Activated CD4-positive, alpha-beta T cell treated with anti-CD3 and anti-CD28 coated beads, Interleukin-2, amount 10 ng/mL, durations not matched to agents 24 days and 14 days (primary cell): Measurements from ENCODE around the gene ATG7. TPM values are rescaled to one million over a fixed set of nuclear protein-coding genes. Genes with fewer than 3 reads are reported as not detected.
A peak's percentile ranks its signal among the peaks of the same experiment; 100 is the strongest.
"Not testable (repeated sequence)": the region's sequence is repeated elsewhere in the genome, so short reads cannot be mapped to it uniquely, and the experiment has no call there.

Experiments used
- DNase-seq: peaks from one replicate; pipeline ENCODE4 v3.0.0; 2022
- H3K27ac Mint-ChIP-seq: one replicate; pipeline ENCODE4 v1.8.0; 2022; ENCODE audit warnings: mild to moderate bottlenecking, mixed read lengths
- H3K27me3 Mint-ChIP-seq: one replicate; pipeline ENCODE4 v1.8.0; 2022; ENCODE audit warnings: mixed read lengths
- H3K36me3 Mint-ChIP-seq: one replicate; pipeline ENCODE4 v1.8.0; 2022; ENCODE audit warnings: low read depth, mild to moderate bottlenecking, mixed read lengths
- H3K4me1 Mint-ChIP-seq: one replicate; pipeline ENCODE4 v1.8.0; 2021; ENCODE audit warnings: mixed read lengths
- H3K4me3 Mint-ChIP-seq: one replicate; pipeline ENCODE4 v1.8.0; 2022; ENCODE audit warnings: mild to moderate bottlenecking, moderate library complexity, mixed read lengths
- H3K9me3 Mint-ChIP-seq: one replicate; pipeline ENCODE4 v1.8.0; 2021; ENCODE audit warnings: mixed read lengths
- intact Hi-C: fragments of 100-400 bp; cut with micrococcal nuclease; formaldehyde crosslinking; loops from one replicate; pipeline ENCODE4 v1.15.1; 2023
- total RNA-seq: library from RNA; stranded (reverse); gene quantifications from 2 replicates; pipeline ENCODE4 v1.2.3, GENCODE V29; 2022

Gene ATG7
- total RNA-seq, 1 donor from 2014 or later: 41.4 TPM

- intact Hi-C loops: no loop called here
- Mint-ChIP-seq H3K27ac (no peak overlapping the region), H3K4me1 (peaks cover 2% of the 10 kb centered on the region), H3K36me3 (peaks cover 37% of the 10 kb centered on the region), H3K4me3 (no peak overlapping the region), H3K9me3 (no peaks in the 10 kb centered on the region), H3K27me3 (no peaks in the 10 kb centered on the region)
- no peak for DNase-seq
These were observed 51.6 kb downstream of the ATG7 start for GRCh38 chr3:11323813-11324212.

DNA sequence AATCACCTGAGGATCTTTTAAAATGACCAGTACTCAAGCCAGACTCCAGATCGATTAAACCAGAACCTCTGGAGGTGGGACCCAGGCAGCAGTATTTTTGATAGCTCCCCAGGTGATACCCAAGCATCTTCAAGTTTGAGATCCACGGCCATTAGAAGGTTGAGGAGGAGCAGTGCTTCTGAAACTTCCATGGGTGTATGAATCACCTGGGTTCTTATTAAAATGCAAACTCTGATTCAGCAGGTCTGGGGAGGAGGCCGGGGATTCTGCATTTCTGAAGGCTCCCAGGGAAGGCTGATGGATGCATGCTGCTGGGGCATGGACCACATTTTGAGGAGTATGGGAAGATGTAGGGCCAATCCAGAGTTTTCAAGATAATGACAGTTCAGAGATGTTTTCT, 55.4 kb downstream of the ATG7 start:
- Mint-ChIP-seq H3K27me3 (no peaks in the 10 kb centered on the region), H3K36me3 (peaks cover 27% of the 10 kb centered on the region), H3K9me3 (no peaks in the 10 kb centered on the region), H3K27ac (no peak overlapping the region), H3K4me3 (no peak overlapping the region), H3K4me1 (peaks cover 7% of the 10 kb centered on the region)
- intact Hi-C loops: no loop called here
- DNase-seq: no peak

DNA sequence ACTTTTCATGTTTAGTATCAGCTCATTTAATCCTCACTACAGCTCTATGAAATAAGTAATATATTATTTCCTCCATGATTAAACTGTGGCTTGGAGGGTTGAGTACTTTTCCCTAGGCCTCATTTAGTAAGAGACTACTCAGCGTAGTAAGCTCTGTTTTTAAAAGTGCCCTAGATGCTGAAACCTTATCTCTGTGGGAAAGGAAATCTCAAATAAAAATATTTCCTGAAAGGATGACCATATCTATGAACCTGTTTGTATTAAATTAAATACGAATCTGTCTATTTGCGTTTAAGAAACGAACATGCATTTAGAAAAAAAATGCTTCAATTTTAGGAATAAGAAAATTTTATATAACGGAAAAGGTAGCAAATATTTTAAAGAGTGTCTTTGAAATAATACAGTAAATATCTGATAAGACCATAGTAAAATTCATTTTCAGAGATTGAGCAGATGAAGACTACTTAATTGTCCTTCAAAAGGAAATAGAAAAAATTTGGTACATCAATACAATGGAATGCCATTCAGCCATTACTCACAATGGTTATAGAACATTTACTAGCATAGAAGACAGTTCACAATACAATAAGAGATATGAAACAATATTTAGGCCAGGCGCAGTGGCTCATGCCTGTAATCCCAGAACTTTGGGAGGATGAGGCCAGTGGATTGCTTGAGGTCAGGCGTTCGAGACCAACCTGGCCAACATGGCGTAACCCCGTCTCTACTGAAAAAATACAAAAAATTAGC, 56.2 kb downstream of the ATG7 start:
- Mint-ChIP-seq H3K4me1 (peaks cover 7% of the 10 kb centered on the region), H3K27me3 (no peaks in the 10 kb centered on the region), H3K9me3 (no peaks in the 10 kb centered on the region), H3K36me3 (peaks cover 26% of the 10 kb centered on the region), H3K4me3 (no peak overlapping the region), H3K27ac (no peak overlapping the region)
- intact Hi-C loops: no loop called here
- DNase-seq: no peak

- no peak overlapping the region for H3K4me3 Mint-ChIP-seq
- H3K27ac Mint-ChIP-seq: no peak overlapping the region
- no peaks in the 10 kb centered on the region for H3K27me3 Mint-ChIP-seq
- no peak for DNase-seq
- peaks cover 7% of the 10 kb centered on the region for H3K4me1 Mint-ChIP-seq
- H3K9me3 Mint-ChIP-seq: no peaks in the 10 kb centered on the region
- H3K36me3 Mint-ChIP-seq: peaks cover 26% of the 10 kb centered on the region
- intact Hi-C loops: no loop called here
These were observed 57.6 kb downstream of the ATG7 start for GRCh38 chr3:11329777-11330176.

GRCh38 chr3:11331101-11331500, 58.9 kb downstream of the ATG7 start:
- Mint-ChIP-seq H3K9me3 (no peaks in the 10 kb centered on the region), H3K36me3 (peaks cover 18% of the 10 kb centered on the region), H3K27me3 (no peaks in the 10 kb centered on the region), H3K27ac (no peak overlapping the region), H3K4me3 (no peak overlapping the region), H3K4me1 (peaks cover 7% of the 10 kb centered on the region)
- intact Hi-C loops: no loop called here
- no peak for DNase-seq

GRCh38 chr3:11335056-11335608, 62.9 kb downstream of the ATG7 start:
- peaks cover 5% of the 10 kb centered on the region for H3K4me1 Mint-ChIP-seq
- no peaks in the 10 kb centered on the region for H3K27me3 Mint-ChIP-seq
- H3K4me3 Mint-ChIP-seq: no peak overlapping the region
- peaks cover 10% of the 10 kb centered on the region for H3K36me3 Mint-ChIP-seq
- no peak overlapping the region for H3K27ac Mint-ChIP-seq
- H3K9me3 Mint-ChIP-seq: no peaks in the 10 kb centered on the region
- intact Hi-C loops: loop anchor here (1.0 to 5.0 kb wide), 3 partner anchors 99 to 388 kb away; no protein-coding TSS in a partner anchor
- DNase-seq: peak; percentile 80

DNA sequence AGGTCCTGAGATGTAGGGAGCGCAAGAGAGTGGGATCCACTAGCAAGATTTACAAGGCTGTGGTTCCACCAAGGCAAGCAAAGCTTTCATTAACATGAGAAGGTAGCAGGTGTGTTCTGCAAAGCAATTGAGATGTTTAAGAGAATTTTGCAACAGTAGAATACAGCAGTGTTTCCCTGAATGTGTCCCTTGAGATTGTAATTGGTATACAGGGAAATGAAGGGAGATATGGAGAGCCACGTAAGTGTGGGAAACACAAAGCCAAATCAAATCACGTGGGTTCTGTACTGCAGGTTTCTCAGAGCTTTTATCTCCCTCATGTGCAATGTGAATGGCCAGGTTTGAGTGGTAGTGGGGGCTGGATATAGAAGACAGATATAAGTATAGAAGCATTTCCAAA, 67.3 kb downstream of the ATG7 start:
- Mint-ChIP-seq H3K9me3 (no peaks in the 10 kb centered on the region), H3K27me3 (no peaks in the 10 kb centered on the region), H3K36me3 (peaks cover 20% of the 10 kb centered on the region), H3K4me3 (no peak overlapping the region), H3K27ac (no peak overlapping the region), H3K4me1 (no peaks in the 10 kb centered on the region)
- no peak for DNase-seq
- intact Hi-C loops: loop anchor here (5.0 kb wide), 1 partner anchor 392 kb away; no protein-coding TSS in a partner anchor

- H3K9me3 Mint-ChIP-seq: peaks cover 16% of the 10 kb centered on the region
- no peaks in the 10 kb centered on the region for H3K4me1 Mint-ChIP-seq
- peaks cover 69% of the 10 kb centered on the region for H3K36me3 Mint-ChIP-seq
- H3K27ac Mint-ChIP-seq: no peak overlapping the region
- no peak for DNase-seq
- no peaks in the 10 kb centered on the region for H3K27me3 Mint-ChIP-seq
- no peak overlapping the region for H3K4me3 Mint-ChIP-seq
- intact Hi-C loops: no loop called here
These were observed 74.2 kb downstream of the ATG7 start for GRCh38 chr3:11346416-11346815.

DNA sequence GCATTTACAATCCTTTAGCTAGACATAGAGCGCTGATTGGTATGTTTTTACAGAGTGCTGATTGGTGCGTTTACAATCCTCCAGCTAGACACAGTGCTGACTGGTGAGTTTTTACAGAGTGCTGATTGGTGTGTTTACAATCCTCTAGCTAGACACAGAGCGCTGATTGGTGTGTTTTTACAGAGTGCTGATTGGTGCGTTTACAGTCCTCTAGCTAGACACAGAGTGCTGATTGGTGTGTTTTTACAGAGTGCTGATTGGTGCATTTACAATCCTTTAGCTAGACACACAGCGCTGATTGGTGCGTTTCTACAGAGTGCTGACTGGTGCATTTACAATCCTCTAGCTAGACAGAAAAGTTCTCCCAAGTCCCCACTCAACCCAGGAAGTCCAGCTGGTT, 76.7 kb downstream of the ATG7 start:
- peaks cover 16% of the 10 kb centered on the region for H3K9me3 Mint-ChIP-seq
- H3K4me3 Mint-ChIP-seq, DNase-seq, H3K27me3 Mint-ChIP-seq, H3K4me1 Mint-ChIP-seq, H3K27ac Mint-ChIP-seq, intact Hi-C loops: not testable (repeated sequence)
- H3K36me3 Mint-ChIP-seq: peaks cover 76% of the 10 kb centered on the region

- intact Hi-C loops: no loop called here
- H3K9me3 Mint-ChIP-seq: peaks cover 16% of the 10 kb centered on the region
- no peaks in the 10 kb centered on the region for H3K4me1 Mint-ChIP-seq
- H3K27me3 Mint-ChIP-seq: no peaks in the 10 kb centered on the region
- no peak overlapping the region for H3K4me3 Mint-ChIP-seq
- H3K27ac Mint-ChIP-seq: no peak overlapping the region
- peaks cover 71% of the 10 kb centered on the region for H3K36me3 Mint-ChIP-seq
- DNase-seq: no peak
These were observed 77.2 kb downstream of the ATG7 start for GRCh38 chr3:11349446-11349845.

- intact Hi-C loops: no loop called here
- no peak for DNase-seq
- H3K36me3 Mint-ChIP-seq: peaks cover 68% of the 10 kb centered on the region
- peaks cover 16% of the 10 kb centered on the region for H3K9me3 Mint-ChIP-seq
- no peak overlapping the region for H3K27ac Mint-ChIP-seq
- no peaks in the 10 kb centered on the region for H3K27me3 Mint-ChIP-seq
- H3K4me3 Mint-ChIP-seq: no peak overlapping the region
- no peaks in the 10 kb centered on the region for H3K4me1 Mint-ChIP-seq
These were observed 78.2 kb downstream of the ATG7 start for GRCh38 chr3:11350374-11350773.

GRCh38 chr3:11351451-11351850, 79.3 kb downstream of the ATG7 start:
- H3K27me3 Mint-ChIP-seq: no peaks in the 10 kb centered on the region
- H3K27ac Mint-ChIP-seq: no peak overlapping the region
- intact Hi-C loops: no loop called here
- no peak for DNase-seq
- H3K9me3 Mint-ChIP-seq: peaks cover 16% of the 10 kb centered on the region
- H3K36me3 Mint-ChIP-seq: peaks cover 61% of the 10 kb centered on the region
- no peak overlapping the region for H3K4me3 Mint-ChIP-seq
- no peaks in the 10 kb centered on the region for H3K4me1 Mint-ChIP-seq

DNA sequence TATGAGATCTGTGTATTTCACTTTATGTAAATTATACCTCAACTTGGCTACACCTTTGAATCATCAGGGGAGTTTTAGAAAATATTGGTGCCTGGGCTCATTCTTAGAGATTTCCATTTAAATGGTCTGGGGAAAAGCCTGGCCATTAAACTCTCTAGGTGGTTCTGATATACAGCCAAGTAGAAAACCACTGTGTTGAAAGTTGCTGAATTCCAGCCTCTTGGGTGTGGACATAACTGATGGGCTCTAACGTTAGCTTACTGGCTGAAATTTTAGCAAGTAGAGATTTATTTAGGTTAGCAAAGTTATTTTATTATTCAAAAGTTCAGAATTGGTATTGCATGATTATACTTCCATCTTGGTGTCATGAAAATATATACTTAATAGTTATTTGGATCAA, 84.1 kb downstream of the ATG7 start:
- Mint-ChIP-seq H3K36me3 (peaks cover 22% of the 10 kb centered on the region), H3K4me3 (no peak overlapping the region), H3K9me3 (peaks cover under 1% of the 10 kb centered on the region), H3K4me1 (no peaks in the 10 kb centered on the region), H3K27ac (no peak overlapping the region), H3K27me3 (no peaks in the 10 kb centered on the region)
- no peak for DNase-seq
- intact Hi-C loops: no loop called here

- H3K4me1 Mint-ChIP-seq: peaks cover 6% of the 10 kb centered on the region
- DNase-seq: no peak
- H3K36me3 Mint-ChIP-seq: peaks cover 48% of the 10 kb centered on the region
- H3K4me3 Mint-ChIP-seq: no peak overlapping the region
- intact Hi-C loops: no loop called here
- H3K27me3 Mint-ChIP-seq: no peaks in the 10 kb centered on the region
- peak overlapping the region; percentile 22 for H3K27ac Mint-ChIP-seq
- no peaks in the 10 kb centered on the region for H3K9me3 Mint-ChIP-seq
These were observed 90.4 kb downstream of the ATG7 start for GRCh38 chr3:11362600-11362999.

DNA sequence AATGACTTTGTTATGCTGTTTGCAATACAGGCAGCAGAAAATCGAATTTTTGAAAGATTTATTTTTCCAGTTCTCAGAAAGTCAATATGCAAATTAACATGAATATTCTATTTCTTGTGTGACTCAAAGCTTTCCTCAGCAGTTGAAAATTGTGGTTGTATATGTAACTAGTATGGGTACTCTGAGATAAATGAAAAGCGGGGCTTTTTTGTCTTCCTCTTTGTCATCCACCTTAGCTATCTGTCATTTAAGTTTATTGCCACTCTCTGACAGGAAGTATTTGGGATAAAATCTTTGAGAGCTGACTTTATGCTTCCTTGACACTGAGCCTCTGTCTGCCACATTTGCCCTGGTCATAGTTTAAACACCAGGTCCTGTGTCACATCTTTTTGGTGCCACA, 91.5 kb downstream of the ATG7 start:
- Mint-ChIP-seq H3K4me3 (no peak overlapping the region), H3K27me3 (no peaks in the 10 kb centered on the region), H3K27ac (peak overlapping the region; percentile 11), H3K4me1 (peaks cover 6% of the 10 kb centered on the region), H3K9me3 (no peaks in the 10 kb centered on the region), H3K36me3 (peaks cover 51% of the 10 kb centered on the region)
- DNase-seq: no peak
- intact Hi-C loops: no loop called here
